ENCODE results near the gene ARID3B.

Gene ARID3B

GRCh38 chr15:74611834-74612233 lies 70.8 kb downstream of the ARID3B start:
- no peak for TF ChIP-seq TAF1 (IDR thresholded peaks at IDR 0.05; ENCODE audit: borderline replicate concordance, insufficient read depth, low read length)
- no peak for TF ChIP-seq POLR2AphosphoS5 (IDR thresholded peaks at IDR 0.05; ENCODE audit: low read depth, low read length)
- TF ChIP-seq FOXP2 (optimal IDR thresholded peaks at IDR 0.05; ENCODE audit: borderline replicate concordance, extremely low read depth, extremely low read length, insufficient read depth) = no peak
- TF ChIP-seq SIN3A (IDR thresholded peaks at IDR 0.05; ENCODE audit: borderline replicate concordance, insufficient read depth, low read length) = no peak
- TF ChIP-seq REST (IDR thresholded peaks at IDR 0.05; ENCODE audit: insufficient read depth in 1 of 2, low read depth in 2 of 2, low read length in 2 of 2) = no peak

GRCh38 chr15:74612677-74613076 lies 71.7 kb downstream of the ARID3B start:
- TF ChIP-seq SIN3A (IDR thresholded peaks at IDR 0.05; ENCODE audit: borderline replicate concordance, insufficient read depth, low read length) (no peak), FOXP2 (optimal IDR thresholded peaks at IDR 0.05; ENCODE audit: borderline replicate concordance, extremely low read depth, extremely low read length, insufficient read depth) (no peak), REST (IDR thresholded peaks at IDR 0.05; ENCODE audit: insufficient read depth in 1 of 2, low read depth in 2 of 2, low read length in 2 of 2) (no peak), TAF1 (IDR thresholded peaks at IDR 0.05; ENCODE audit: borderline replicate concordance, insufficient read depth, low read length) (no peak), POLR2AphosphoS5 (IDR thresholded peaks at IDR 0.05; ENCODE audit: low read depth, low read length) (no peak)

- TF ChIP-seq REST (IDR thresholded peaks at IDR 0.05; ENCODE audit: insufficient read depth in 1 of 2, low read depth in 2 of 2, low read length in 2 of 2) (no peak), SIN3A (IDR thresholded peaks at IDR 0.05; ENCODE audit: borderline replicate concordance, insufficient read depth, low read length) (no peak), TAF1 (IDR thresholded peaks at IDR 0.05; ENCODE audit: borderline replicate concordance, insufficient read depth, low read length) (no peak), FOXP2 (optimal IDR thresholded peaks at IDR 0.05; ENCODE audit: borderline replicate concordance, extremely low read depth, extremely low read length, insufficient read depth) (no peak), POLR2AphosphoS5 (IDR thresholded peaks at IDR 0.05; ENCODE audit: low read depth, low read length) (no peak)
These were observed 72.3 kb downstream of the ARID3B start for GRCh38 chr15:74613089-74613952.

GRCh38 chr15:74613953-74614743 lies 73.1 kb downstream of the ARID3B start:
- TF ChIP-seq REST (IDR thresholded peaks at IDR 0.05; ENCODE audit: insufficient read depth in 1 of 2, low read depth in 2 of 2, low read length in 2 of 2) (no peak), POLR2AphosphoS5 (IDR thresholded peaks at IDR 0.05; ENCODE audit: low read depth, low read length) (no peak)
